ENCODE results near the gene EEFSEC. TPM values are rescaled to one million over a fixed set of nuclear protein-coding genes. Genes with fewer than 3 reads are reported as not detected.
A peak's percentile ranks its signal among the peaks of the same experiment; 100 is the strongest.

The EEFSEC gene, protein sequence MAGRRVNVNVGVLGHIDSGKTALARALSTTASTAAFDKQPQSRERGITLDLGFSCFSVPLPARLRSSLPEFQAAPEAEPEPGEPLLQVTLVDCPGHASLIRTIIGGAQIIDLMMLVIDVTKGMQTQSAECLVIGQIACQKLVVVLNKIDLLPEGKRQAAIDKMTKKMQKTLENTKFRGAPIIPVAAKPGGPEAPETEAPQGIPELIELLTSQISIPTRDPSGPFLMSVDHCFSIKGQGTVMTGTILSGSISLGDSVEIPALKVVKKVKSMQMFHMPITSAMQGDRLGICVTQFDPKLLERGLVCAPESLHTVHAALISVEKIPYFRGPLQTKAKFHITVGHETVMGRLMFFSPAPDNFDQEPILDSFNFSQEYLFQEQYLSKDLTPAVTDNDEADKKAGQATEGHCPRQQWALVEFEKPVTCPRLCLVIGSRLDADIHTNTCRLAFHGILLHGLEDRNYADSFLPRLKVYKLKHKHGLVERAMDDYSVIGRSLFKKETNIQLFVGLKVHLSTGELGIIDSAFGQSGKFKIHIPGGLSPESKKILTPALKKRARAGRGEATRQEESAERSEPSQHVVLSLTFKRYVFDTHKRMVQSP
- total RNA-seq, result 10 to 100 TPM; 10.9 to 19.2 (median 16.1) TPM
- polyA plus RNA-seq, result 10 to 100 TPM in 2 of 3 donors, 1 to 10 TPM in 1; 8.5 to 14.2 (median 11.7) TPM
- long read RNA-seq, donor 1, transcript EEFSEC-201 (7 exons, 2,232 nt), result major isoform, 7 of 12 reads
- long read RNA-seq, donor 1, partial matches to known transcripts, result 5 of 12 reads
- long read RNA-seq, donor 1, other reads (novel, unspliced or antisense), result 0 of 12 reads
- long read RNA-seq, donor 2, partial matches to known transcripts, result 8 of 11 reads
- long read RNA-seq, donor 2, other reads (novel, unspliced or antisense), result 0 of 11 reads

DNA sequence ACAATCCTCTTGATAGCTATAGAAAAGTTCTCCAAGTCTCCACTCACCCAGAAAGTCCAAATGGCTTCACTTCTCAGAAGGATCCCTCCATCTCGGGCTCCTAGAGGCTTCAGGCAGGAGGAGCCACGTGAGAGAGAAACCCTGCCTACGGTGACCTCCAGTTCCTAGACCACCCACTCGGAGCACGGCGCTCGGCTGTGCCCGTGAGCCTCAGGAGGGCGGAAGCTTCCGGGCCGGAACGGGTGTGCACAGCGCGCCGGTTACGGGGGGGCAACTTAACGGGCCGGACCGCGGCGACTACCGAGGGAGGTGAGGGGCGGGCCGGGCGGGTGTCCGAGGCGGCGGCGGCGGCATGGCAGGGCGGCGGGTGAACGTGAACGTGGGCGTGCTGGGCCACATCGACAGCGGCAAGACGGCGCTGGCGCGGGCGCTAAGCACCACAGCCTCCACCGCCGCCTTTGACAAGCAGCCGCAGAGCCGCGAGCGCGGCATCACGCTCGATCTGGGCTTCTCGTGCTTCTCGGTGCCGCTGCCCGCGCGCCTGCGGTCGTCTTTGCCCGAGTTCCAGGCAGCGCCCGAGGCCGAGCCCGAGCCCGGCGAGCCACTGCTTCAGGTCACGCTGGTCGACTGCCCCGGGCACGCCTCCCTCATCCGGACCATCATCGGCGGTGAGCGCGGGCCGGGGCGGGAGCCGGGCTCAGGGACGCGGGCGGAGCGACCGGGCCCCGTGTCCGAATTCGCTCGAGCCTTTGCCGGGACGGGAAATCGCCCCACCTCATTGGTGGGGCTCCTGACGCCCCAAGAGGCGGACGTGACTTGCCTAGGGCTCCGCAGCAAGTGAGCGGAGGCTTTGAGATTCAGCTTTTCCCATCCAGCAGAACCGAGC is at the start of gene EEFSEC:
Gene EEFSEC (plus strand): TSS at position 326 of the 886 bp plus-strand sequence. CDS start 27 bp downstream, at position 353.
- Histone ChIP-seq H3K9me3 (peaks cover 0 to 4% (median 0%) of the 10 kb centered on the region in 8 donors), H3K4me1 (peaks cover 12 to 29% (median 21%) of the 10 kb centered on the region in 6 donors)

DNA sequence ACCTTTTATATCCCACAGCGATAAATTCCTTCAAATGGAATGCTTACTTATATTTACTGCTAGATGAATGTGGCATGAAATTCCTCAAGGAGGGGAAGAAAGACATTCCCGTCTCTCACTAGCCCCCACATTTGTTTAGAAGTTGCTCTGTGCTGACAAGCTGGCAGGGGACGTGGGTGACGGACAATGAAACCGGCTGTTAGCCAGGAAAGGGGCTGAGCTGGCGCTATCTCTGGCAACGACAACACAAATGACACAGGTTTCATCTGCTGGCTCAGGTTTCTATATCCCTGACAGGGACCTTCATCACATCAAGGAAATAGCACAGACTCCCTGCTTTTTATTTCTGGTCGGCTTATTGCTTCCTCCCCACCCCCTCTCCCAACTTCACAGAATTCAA is 45.4 kb upstream of the EEFSEC start:
- H3K9me3 ChIP-seq, result no peaks in the 10 kb centered on the region
- WGBS, 5 donors, result 80 to 89% (median 85%) methylated on average over 8 of the region's 8 CpGs
- intact Hi-C loops (cut with DNase I; ENCODE audit: low total_unique reads), result loop anchor here (10.0 kb wide), 1 partner anchor 497 kb away; no protein-coding TSS in a partner anchor
- no peaks in the 10 kb centered on the region for H3K27me3 ChIP-seq (replicated peaks in 1 of 7)
- H3K27ac ChIP-seq, result peak overlapping the region in 1 of 8 donors; percentile 6
- H3K4me1 ChIP-seq, result peaks cover 0 to 12% (median 5%) of the 10 kb centered on the region in 6 donors
- H3K4me3 ChIP-seq, result no peak overlapping the region
- TF ChIP-seq, protein P1, sequence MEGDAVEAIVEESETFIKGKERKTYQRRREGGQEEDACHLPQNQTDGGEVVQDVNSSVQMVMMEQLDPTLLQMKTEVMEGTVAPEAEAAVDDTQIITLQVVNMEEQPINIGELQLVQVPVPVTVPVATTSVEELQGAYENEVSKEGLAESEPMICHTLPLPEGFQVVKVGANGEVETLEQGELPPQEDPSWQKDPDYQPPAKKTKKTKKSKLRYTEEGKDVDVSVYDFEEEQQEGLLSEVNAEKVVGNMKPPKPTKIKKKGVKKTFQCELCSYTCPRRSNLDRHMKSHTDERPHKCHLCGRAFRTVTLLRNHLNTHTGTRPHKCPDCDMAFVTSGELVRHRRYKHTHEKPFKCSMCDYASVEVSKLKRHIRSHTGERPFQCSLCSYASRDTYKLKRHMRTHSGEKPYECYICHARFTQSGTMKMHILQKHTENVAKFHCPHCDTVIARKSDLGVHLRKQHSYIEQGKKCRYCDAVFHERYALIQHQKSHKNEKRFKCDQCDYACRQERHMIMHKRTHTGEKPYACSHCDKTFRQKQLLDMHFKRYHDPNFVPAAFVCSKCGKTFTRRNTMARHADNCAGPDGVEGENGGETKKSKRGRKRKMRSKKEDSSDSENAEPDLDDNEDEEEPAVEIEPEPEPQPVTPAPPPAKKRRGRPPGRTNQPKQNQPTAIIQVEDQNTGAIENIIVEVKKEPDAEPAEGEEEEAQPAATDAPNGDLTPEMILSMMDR (IDR thresholded peaks at IDR 0.05 in 8 of 11, conservative IDR thresholded peaks at IDR 0.05 in 3 of 11), result no peak
- no peak for TF ChIP-seq POLR2AphosphoS5 (IDR thresholded peaks at IDR 0.05)
- no peak for TF ChIP-seq POLR2A (IDR thresholded peaks at IDR 0.05)
- no peak for DNase-seq
- peaks cover 0 to 92% (median 37%) of the 10 kb centered on the region in 6 donors for H3K36me3 ChIP-seq

More for the DNA sequence above, at the start of gene EEFSEC:
- H3K36me3 ChIP-seq, result peaks cover 0 to 19% (median 8%) of the 10 kb centered on the region in 6 donors
- H3K27ac ChIP-seq, result peak within 1 kb of the TSS; percentile 81 to 92 (median 88)
- peak; percentile 96 for DNase-seq
- 0 to 1% (median 0%) methylated on average over 28 to 96 of the region's 96 CpGs for WGBS, 5 donors
- intact Hi-C loops (cut with DNase I; ENCODE audit: low total_unique reads), result no loop called here
- peak; percentile 84 to 91 (median 86) for TF ChIP-seq POLR2AphosphoS5 (IDR thresholded peaks at IDR 0.05)
- peak in 1 of 3 donors; percentile 22 for TF ChIP-seq POLR2A (IDR thresholded peaks at IDR 0.05)
- TF ChIP-seq, protein P1 (IDR thresholded peaks at IDR 0.05 in 8 of 11, conservative IDR thresholded peaks at IDR 0.05 in 3 of 11), result peak in 1 of 11 experiments; percentile 16
- no peaks in the 10 kb centered on the region for H3K27me3 ChIP-seq (replicated peaks in 1 of 7)
- peak within 1 kb of the TSS; percentile 67 to 96 (median 86) for H3K4me3 ChIP-seq

DNA sequence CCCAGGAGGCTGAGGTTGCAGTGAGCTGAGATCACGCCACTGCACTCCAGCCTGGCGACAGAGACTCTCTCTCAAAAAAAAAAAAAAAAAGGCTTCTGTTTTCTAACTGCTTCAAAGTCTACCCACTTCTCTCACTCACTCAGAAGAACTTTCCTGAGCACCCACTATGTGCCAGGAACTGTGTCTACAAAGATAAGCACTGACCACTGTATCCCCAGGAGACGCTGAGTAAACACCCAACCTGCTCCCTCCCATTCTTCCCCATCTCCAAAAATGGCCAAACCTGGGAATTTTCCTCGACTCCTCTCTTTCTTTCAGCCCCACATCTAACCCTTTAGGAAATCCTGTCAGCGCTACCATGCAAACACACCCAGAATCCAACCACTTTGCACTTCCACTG is 42.1 kb upstream of the EEFSEC start:
- H3K27ac ChIP-seq, result no peak overlapping the region
- no peaks in the 10 kb centered on the region for H3K9me3 ChIP-seq
- 91 to 97% (median 94%) methylated on average over 5 of the region's 5 CpGs for WGBS, 5 donors
- intact Hi-C loops (cut with DNase I; ENCODE audit: low total_unique reads), result no loop called here
- H3K4me3 ChIP-seq, result no peak overlapping the region
- no peak for DNase-seq
- H3K4me1 ChIP-seq, result peaks cover 11 to 35% (median 29%) of the 10 kb centered on the region in 6 donors
- H3K36me3 ChIP-seq, result peaks cover 0 to 85% (median 20%) of the 10 kb centered on the region in 6 donors
- no peaks in the 10 kb centered on the region for H3K27me3 ChIP-seq (replicated peaks in 1 of 7)
- no peak for TF ChIP-seq POLR2A (IDR thresholded peaks at IDR 0.05)
- TF ChIP-seq, protein P1 (IDR thresholded peaks at IDR 0.05 in 8 of 11, conservative IDR thresholded peaks at IDR 0.05 in 3 of 11), result no peak
- no peak for TF ChIP-seq POLR2AphosphoS5 (IDR thresholded peaks at IDR 0.05)
